GM12878 (cell line): ENCODE results near the gene CMC1. TPM values are rescaled to one million over a fixed set of nuclear protein-coding genes. Genes with fewer than 3 reads are reported as not detected.

ENCODE experiments used
- CHD2 ChIP-seq: IDR thresholded peaks from 2 replicates; pipeline ENCODE4 v1.6.1; 2011; ENCODE audit warnings: low read depth, low read length, improper control_type of control experiment, borderline replicate concordance
- EED ChIP-seq: sonication (generic); IDR thresholded peaks from 2 replicates; pipeline ENCODE4 v1.6.1; 2016; ENCODE audit warnings: antibody characterized with exemption, low read depth
- GABPA ChIP-seq: IDR thresholded peaks from 2 replicates; pipeline ENCODE4 v1.6.1; 2014; ENCODE audit warnings: antibody characterized with exemption, low read depth, mild to moderate bottlenecking, inconsistent platforms
- GATAD2B ChIP-seq: fragments of 450-650 bp; conservative IDR thresholded peaks from 2 replicates; pipeline ENCODE4 v1.6.1; 2017; ENCODE audit warnings: low read depth, mild to moderate bottlenecking, moderate library complexity
- HDAC6 ChIP-seq: fragments of 200-600 bp; sonication (generic); IDR thresholded peaks from one replicate; pipeline ENCODE4 v1.8.0; 2017; ENCODE audit warnings: antibody characterized with exemption; ENCODE audit not compliant: unreplicated experiment
- HDGF ChIP-seq: fragments of 450-650 bp; IDR thresholded peaks from 2 replicates; pipeline ENCODE4 v1.6.1; 2016; ENCODE audit warnings: antibody characterized with exemption
- IKZF2 ChIP-seq, 2 experiments: fragments of 450-650 bp; IDR thresholded peaks; 2 replicates each; pipeline ENCODE4 v1.6.1; 2017; ENCODE audit warnings: mild to moderate bottlenecking in 2 of 2, moderate library complexity in 2 of 2
- MEF2B ChIP-seq: fragments of 450-650 bp; IDR thresholded peaks from 2 replicates; pipeline ENCODE4 v1.6.1; 2018; ENCODE audit warnings: mild to moderate bottlenecking, moderate library complexity; ENCODE audit not compliant: partially characterized antibody, poor library complexity, severe bottlenecking
- NFYA ChIP-seq: IDR thresholded peaks from 2 replicates; pipeline ENCODE4 v1.6.1; 2011; ENCODE audit warnings: low read depth, mild to moderate bottlenecking, low read length, improper control_type of control experiment, borderline replicate concordance
- NR2C2 ChIP-seq: IDR thresholded peaks from 2 replicates; pipeline ENCODE4 v1.6.1; 2011; ENCODE audit warnings: borderline replicate concordance, low read depth; ENCODE audit not compliant: control insufficient read depth, insufficient read length
- POLR2AphosphoS2 ChIP-seq: IDR thresholded peaks from 2 replicates; pipeline ENCODE4 v1.6.1; 2011; ENCODE audit warnings: low read depth, mild to moderate bottlenecking, low read length, improper control_type of control experiment, moderate library complexity
- TCF3 ChIP-seq: IDR thresholded peaks from 2 replicates; pipeline ENCODE4 v1.6.1; 2012; ENCODE audit warnings: low read depth, mild to moderate bottlenecking, low read length, borderline replicate concordance; ENCODE audit not compliant: insufficient read depth
- TCF7 ChIP-seq: IDR thresholded peaks from 2 replicates; pipeline ENCODE4 v1.6.1; 2014; ENCODE audit warnings: antibody characterized with exemption, borderline replicate concordance
- YY1 ChIP-seq: IDR thresholded peaks from 2 replicates; pipeline ENCODE4 v1.6.1; 2011; ENCODE audit warnings: low read depth, mild to moderate bottlenecking, low read length
- ZNF207 ChIP-seq: fragments of 450-650 bp; IDR thresholded peaks from 2 replicates; pipeline ENCODE4 v1.6.1; 2014; ENCODE audit warnings: antibody characterized with exemption, mild to moderate bottlenecking, borderline replicate concordance
- ZNF24 ChIP-seq: fragments of 450-650 bp; IDR thresholded peaks from 2 replicates; pipeline ENCODE4 v1.6.1; 2017; ENCODE audit warnings: antibody characterized with exemption, mild to moderate bottlenecking
- ZZZ3 ChIP-seq: IDR thresholded peaks from 2 replicates; pipeline ENCODE4 v1.6.1; 2011; ENCODE audit warnings: low read depth; ENCODE audit not compliant: control insufficient read depth, insufficient read length
- polyA plus RNA-seq, 11 experiments: library from polyadenylated mRNA; depleted of rRNA in 4 of 11; unstranded in 6 of 11; stranded (reverse) in 5 of 11; fragments of >200 nt; fragmentation: Nextera tagmentation in 4 of 11; fragmentation: Illumina TruSeq in 1 of 11; extraction: Ambion mirVana in 4 of 11; extraction: Trizol in 1 of 11; gene quantifications; 1 replicate in 1 of 11; 2 replicates in 10 of 11; pipeline versions ENCODE4 v1.2.1 to v1.2.3, GENCODE V29; 2011 to 2016; ENCODE audit warnings: inconsistent platforms in 2 of 11, missing spikeins in 2 of 11, low read depth in 1 of 11
- total RNA-seq, 4 experiments: library from RNA; depleted of rRNA in 3 of 4; stranded (reverse); fragments of >200 nt in 3 of 4; fragmentation: Illumina TruSeq in 1 of 4; extraction: Trizol in 1 of 4; gene quantifications; 2 replicates each; pipeline versions ENCODE4 v1.2.1 to v1.2.3, GENCODE V29; 2013 to 2021
- TF ChIP-seq, protein P1 (sequence below): IDR thresholded peaks from 2 replicates; pipeline ENCODE4 v1.6.1; 2012; ENCODE audit warnings: mild to moderate bottlenecking, low read depth, low read length
- TF ChIP-seq, protein P2 (sequence below): fragments of 450-650 bp; conservative IDR thresholded peaks from 2 replicates; pipeline ENCODE4 v1.6.1; 2017; ENCODE audit warnings: mild to moderate bottlenecking, moderate library complexity
- TF ChIP-seq, protein P3 (sequence below): fragments of 450-650 bp; IDR thresholded peaks from 2 replicates; pipeline ENCODE4 v1.6.1; 2017; ENCODE audit warnings: antibody characterized with exemption, mild to moderate bottlenecking, moderate library complexity
- TF ChIP-seq, protein P4 (sequence below): IDR thresholded peaks from 2 replicates; pipeline ENCODE4 v1.6.1; 2011; ENCODE audit warnings: low read depth, mild to moderate bottlenecking, low read length, moderate library complexity, borderline replicate concordance; ENCODE audit errors: extremely low read depth
- TF ChIP-seq, protein P5 (sequence below): IDR thresholded peaks from 2 replicates; pipeline ENCODE4 v1.6.1; 2011; ENCODE audit warnings: low read depth, low read length, improper control_type of control experiment, borderline replicate concordance

Gene CMC1
- total and polyA plus RNA-seq, 10 of the 15 experiments (the other 5 are each of a cell fraction or from before 2014, with no cell fraction given), result 12.3 to 118 (median 29.3) TPM

DNA sequence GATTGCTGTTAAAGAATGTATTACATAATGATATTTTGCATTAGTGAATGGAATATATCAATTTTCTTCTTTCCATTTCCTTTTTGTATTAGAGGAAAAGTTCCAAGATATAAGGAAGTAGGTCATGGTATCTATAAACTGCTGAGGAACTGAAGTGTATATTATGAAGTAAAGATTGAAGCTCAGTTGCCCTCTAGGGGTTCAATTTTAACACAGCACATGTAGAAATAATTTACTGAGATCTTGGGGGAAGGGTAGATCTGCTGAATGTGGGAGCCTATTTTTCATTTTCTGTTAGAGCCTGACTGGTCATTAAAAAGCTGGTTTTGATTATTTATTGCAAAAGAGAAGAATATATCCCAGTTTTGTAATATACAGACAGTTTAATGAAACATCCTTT is 45.2 kb downstream of the CMC1 start (continued):
- TF ChIP-seq MEF2B, result no peak
- no peak for TF ChIP-seq ZZZ3
- TF ChIP-seq, protein P1, sequence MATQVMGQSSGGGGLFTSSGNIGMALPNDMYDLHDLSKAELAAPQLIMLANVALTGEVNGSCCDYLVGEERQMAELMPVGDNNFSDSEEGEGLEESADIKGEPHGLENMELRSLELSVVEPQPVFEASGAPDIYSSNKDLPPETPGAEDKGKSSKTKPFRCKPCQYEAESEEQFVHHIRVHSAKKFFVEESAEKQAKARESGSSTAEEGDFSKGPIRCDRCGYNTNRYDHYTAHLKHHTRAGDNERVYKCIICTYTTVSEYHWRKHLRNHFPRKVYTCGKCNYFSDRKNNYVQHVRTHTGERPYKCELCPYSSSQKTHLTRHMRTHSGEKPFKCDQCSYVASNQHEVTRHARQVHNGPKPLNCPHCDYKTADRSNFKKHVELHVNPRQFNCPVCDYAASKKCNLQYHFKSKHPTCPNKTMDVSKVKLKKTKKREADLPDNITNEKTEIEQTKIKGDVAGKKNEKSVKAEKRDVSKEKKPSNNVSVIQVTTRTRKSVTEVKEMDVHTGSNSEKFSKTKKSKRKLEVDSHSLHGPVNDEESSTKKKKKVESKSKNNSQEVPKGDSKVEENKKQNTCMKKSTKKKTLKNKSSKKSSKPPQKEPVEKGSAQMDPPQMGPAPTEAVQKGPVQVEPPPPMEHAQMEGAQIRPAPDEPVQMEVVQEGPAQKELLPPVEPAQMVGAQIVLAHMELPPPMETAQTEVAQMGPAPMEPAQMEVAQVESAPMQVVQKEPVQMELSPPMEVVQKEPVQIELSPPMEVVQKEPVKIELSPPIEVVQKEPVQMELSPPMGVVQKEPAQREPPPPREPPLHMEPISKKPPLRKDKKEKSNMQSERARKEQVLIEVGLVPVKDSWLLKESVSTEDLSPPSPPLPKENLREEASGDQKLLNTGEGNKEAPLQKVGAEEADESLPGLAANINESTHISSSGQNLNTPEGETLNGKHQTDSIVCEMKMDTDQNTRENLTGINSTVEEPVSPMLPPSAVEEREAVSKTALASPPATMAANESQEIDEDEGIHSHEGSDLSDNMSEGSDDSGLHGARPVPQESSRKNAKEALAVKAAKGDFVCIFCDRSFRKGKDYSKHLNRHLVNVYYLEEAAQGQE, result no peak
- TF ChIP-seq, protein P2, sequence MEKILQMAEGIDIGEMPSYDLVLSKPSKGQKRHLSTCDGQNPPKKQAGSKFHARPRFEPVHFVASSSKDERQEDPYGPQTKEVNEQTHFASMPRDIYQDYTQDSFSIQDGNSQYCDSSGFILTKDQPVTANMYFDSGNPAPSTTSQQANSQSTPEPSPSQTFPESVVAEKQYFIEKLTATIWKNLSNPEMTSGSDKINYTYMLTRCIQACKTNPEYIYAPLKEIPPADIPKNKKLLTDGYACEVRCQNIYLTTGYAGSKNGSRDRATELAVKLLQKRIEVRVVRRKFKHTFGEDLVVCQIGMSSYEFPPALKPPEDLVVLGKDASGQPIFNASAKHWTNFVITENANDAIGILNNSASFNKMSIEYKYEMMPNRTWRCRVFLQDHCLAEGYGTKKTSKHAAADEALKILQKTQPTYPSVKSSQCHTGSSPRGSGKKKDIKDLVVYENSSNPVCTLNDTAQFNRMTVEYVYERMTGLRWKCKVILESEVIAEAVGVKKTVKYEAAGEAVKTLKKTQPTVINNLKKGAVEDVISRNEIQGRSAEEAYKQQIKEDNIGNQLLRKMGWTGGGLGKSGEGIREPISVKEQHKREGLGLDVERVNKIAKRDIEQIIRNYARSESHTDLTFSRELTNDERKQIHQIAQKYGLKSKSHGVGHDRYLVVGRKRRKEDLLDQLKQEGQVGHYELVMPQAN, result 0 out of 2 replicates have a peak, but pooled peaks have one; percentile 25
- no peak for TF ChIP-seq TCF3
- TF ChIP-seq, protein P3, sequence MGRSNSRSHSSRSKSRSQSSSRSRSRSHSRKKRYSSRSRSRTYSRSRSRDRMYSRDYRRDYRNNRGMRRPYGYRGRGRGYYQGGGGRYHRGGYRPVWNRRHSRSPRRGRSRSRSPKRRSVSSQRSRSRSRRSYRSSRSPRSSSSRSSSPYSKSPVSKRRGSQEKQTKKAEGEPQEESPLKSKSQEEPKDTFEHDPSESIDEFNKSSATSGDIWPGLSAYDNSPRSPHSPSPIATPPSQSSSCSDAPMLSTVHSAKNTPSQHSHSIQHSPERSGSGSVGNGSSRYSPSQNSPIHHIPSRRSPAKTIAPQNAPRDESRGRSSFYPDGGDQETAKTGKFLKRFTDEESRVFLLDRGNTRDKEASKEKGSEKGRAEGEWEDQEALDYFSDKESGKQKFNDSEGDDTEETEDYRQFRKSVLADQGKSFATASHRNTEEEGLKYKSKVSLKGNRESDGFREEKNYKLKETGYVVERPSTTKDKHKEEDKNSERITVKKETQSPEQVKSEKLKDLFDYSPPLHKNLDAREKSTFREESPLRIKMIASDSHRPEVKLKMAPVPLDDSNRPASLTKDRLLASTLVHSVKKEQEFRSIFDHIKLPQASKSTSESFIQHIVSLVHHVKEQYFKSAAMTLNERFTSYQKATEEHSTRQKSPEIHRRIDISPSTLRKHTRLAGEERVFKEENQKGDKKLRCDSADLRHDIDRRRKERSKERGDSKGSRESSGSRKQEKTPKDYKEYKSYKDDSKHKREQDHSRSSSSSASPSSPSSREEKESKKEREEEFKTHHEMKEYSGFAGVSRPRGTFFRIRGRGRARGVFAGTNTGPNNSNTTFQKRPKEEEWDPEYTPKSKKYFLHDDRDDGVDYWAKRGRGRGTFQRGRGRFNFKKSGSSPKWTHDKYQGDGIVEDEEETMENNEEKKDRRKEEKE, result no peak
- TF ChIP-seq HDGF, result no peak
- peak; percentile 78 for TF ChIP-seq ZNF24
- TF ChIP-seq, protein P4, sequence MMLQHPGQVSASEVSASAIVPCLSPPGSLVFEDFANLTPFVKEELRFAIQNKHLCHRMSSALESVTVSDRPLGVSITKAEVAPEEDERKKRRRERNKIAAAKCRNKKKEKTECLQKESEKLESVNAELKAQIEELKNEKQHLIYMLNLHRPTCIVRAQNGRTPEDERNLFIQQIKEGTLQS, result no peak
- no peak for TF ChIP-seq EED
- TF ChIP-seq, protein P5, sequence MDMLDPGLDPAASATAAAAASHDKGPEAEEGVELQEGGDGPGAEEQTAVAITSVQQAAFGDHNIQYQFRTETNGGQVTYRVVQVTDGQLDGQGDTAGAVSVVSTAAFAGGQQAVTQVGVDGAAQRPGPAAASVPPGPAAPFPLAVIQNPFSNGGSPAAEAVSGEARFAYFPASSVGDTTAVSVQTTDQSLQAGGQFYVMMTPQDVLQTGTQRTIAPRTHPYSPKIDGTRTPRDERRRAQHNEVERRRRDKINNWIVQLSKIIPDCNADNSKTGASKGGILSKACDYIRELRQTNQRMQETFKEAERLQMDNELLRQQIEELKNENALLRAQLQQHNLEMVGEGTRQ, result no peak
- no peak for TF ChIP-seq NR2C2
- TF ChIP-seq POLR2AphosphoS2, result no peak
- no peak for TF ChIP-seq YY1
- TF ChIP-seq TCF7, result no peak
- TF ChIP-seq NFYA, result no peak
- TF ChIP-seq HDAC6, result no peak
- TF ChIP-seq IKZF2 (IDR thresholded peaks at IDR 0.05), result 0 out of 4 replicates have a peak, but pooled peaks of 1 of the 2 experiments have one; percentile 32
- no peak for TF ChIP-seq GATAD2B
- TF ChIP-seq CHD2, result peak; percentile 38; the same call in 1 of the 2 replicates
- TF ChIP-seq ZNF207, result no peak
- no peak for TF ChIP-seq GABPA
